Mesodermal cell (in vitro differentiated cells): Measurements from ENCODE around the gene ZNF773. TPM values are rescaled to one million over a fixed set of nuclear protein-coding genes. Genes with fewer than 3 reads are reported as not detected.
A peak's percentile ranks its signal among the peaks of the same experiment; 100 is the strongest.
"Not testable (repeated sequence)": the region's sequence is repeated elsewhere in the genome, so short reads cannot be mapped to it uniquely, and the experiment has no call there.

Experiments
- H3K27ac ChIP-seq: 2 replicates; pipeline ENCODE4 v1.7.0; 2013; ENCODE audit warnings: mild to moderate bottlenecking, low read depth, low read length, moderate library complexity; ENCODE audit not compliant: severe bottlenecking
- H3K36me3 ChIP-seq: 2 replicates; pipeline ENCODE4 v1.7.1; 2013; ENCODE audit warnings: mild to moderate bottlenecking, low read length, moderate library complexity; ENCODE audit not compliant: control insufficient read depth, insufficient read depth
- H3K4me1 ChIP-seq: one replicate; pipeline ENCODE4 v1.7.1; 2013; ENCODE audit warnings: mild to moderate bottlenecking, low read length; ENCODE audit not compliant: insufficient read depth, control insufficient read depth, poor library complexity, severe bottlenecking
- H3K4me3 ChIP-seq: 2 replicates; pipeline ENCODE4 v1.7.0; 2013; ENCODE audit warnings: low read length, control low read depth, mild to moderate bottlenecking; ENCODE audit not compliant: insufficient read depth, poor library complexity, severe bottlenecking; ENCODE audit errors: extremely low read depth
- H3K9me3 ChIP-seq: 2 replicates; pipeline ENCODE4 v1.7.1; 2013; ENCODE audit warnings: mild to moderate bottlenecking, low read length, moderate library complexity; ENCODE audit not compliant: control insufficient read depth
- WGBS, 2 experiments: methylation state at CpG; one replicate each; pipeline ENCODE4 v1.1.5; 2013; ENCODE audit warnings: missing lambda C conversion rate in 2 of 2; ENCODE audit not compliant: insufficient coverage in 2 of 2; 5-methylcytosine and 5-hydroxymethylcytosine counted together
- polyA plus RNA-seq, 2 experiments: library from polyadenylated mRNA; stranded (reverse); fragments of 50-300 nt; gene quantifications; one replicate each; pipeline ENCODE4 v1.2.3, GENCODE V29; 2013

The ZNF773 gene
- 8.5 TPM for polyA plus RNA-seq (2013, experiment 1 of 2)
- polyA plus RNA-seq (2013, experiment 2 of 2): 7.1 TPM

DNA sequence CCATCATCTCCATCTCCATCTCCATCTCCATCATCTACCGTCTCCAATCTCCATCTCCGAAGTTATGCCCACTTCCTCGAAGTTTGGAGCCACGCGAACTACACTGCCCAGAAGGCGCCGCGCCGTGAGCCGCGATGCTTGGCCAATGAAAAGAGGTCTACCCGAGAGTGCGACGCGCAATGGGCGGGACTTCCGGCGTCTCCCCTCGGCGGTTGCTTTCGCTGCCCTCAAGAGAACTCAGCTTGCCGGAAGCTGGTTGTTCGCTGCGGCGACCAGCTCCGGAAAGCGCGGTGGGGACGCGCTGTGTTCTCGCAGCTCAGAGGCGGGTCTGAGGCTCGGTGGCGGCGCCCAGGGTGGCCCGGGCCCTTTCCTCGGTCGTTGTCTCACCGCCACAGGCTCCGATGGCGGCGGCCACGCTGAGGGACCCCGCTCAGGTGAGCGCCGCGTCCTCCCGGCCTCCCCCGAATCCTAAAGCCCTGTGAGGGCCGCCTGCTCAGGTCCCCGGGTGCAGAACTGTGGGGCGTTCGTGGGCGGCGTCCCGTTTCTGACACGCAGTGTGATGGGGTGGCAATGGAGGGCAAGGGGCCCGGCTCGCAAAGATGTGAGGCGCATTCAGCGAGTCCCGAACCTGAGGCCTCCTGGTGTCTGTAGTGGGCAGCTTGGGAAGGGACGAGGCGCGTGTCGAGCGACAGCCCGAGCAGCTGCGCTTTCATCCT, at the start of gene ZNF773:
Gene ZNF773 (plus strand): TSS at position 259 of the 716 bp plus-strand sequence. CDS start 143 bp downstream, at position 402.
- not testable (repeated sequence) for H3K9me3 ChIP-seq, H3K4me1 ChIP-seq
- H3K27ac ChIP-seq: peak within 1 kb of the TSS; percentile 53
- H3K36me3 ChIP-seq: peaks cover 34% of the 10 kb centered on the region
- peak within 1 kb of the TSS; percentile 69 for H3K4me3 ChIP-seq
- 1% methylated on average over 39 to 48 of the region's 69 CpGs for WGBS, 2 experiments

DNA sequence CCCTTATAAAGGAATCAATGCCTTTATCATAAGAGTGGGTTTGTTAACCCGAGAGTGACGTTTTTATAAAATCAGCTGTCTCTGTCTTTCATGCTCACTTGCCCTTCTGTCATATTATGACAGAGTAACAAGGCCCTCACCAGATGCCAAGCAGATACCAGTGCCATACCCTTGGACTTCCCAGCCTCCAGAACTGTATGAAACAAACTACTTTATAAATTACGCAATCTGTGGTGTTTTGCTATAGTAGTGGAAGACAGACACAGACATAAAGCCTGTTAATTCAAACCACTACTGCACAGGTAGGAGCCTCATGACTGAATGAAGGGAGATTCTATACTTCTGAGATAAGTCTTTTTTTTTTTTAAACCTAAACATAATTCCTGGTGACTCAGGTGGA, 47.4 kb upstream of the ZNF773 start:
- no CpG with 5 or more reads among the region's 3 CpGs for WGBS, 2 experiments
- H3K4me1 ChIP-seq: no peaks in the 10 kb centered on the region
- no peak overlapping the region for H3K27ac ChIP-seq
- H3K36me3 ChIP-seq: peaks cover 6% of the 10 kb centered on the region
- no peak overlapping the region for H3K4me3 ChIP-seq
- H3K9me3 ChIP-seq: peaks cover 5% of the 10 kb centered on the region

DNA sequence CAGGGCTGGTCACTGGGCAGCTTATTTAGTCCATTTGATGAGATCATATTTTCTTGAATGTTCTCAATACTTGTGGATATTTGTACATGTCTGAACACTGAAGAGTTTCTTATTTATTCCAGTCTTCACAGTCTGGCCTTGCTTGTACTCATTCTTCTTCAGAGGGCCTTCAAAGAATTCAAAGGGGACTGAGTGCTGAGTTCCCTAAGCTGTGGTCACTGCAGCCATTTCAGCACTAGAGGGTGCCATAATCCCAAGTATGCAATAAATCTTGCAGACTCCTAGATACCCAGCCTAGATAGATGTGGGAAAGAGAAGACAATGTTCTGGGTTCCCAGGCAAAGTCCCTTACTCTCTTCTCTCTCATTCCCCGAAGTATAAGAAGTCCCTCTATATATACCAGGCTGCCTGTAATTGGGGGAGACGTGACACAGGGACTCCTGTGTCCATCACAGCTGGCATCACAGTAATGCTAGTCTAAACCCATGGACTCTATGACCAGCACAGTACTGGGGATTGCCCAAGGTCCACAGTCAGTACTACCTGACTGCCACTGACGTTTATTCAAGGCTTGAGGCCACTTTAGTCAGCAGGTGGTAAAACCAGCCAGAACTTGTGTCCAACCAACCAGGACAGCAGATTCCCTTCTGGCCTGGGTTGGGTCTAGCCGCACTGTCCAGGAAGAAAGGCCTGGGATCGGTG, 33.9 kb upstream of the ZNF773 start:
- H3K4me1 ChIP-seq: no peaks in the 10 kb centered on the region
- WGBS, 2 experiments: 65 to 91% methylated on average over 4 of the region's 5 CpGs
- peaks cover 23% of the 10 kb centered on the region for H3K9me3 ChIP-seq
- H3K27ac ChIP-seq: no peak overlapping the region
- H3K36me3 ChIP-seq: peaks cover 13% of the 10 kb centered on the region
- no peak overlapping the region for H3K4me3 ChIP-seq

DNA sequence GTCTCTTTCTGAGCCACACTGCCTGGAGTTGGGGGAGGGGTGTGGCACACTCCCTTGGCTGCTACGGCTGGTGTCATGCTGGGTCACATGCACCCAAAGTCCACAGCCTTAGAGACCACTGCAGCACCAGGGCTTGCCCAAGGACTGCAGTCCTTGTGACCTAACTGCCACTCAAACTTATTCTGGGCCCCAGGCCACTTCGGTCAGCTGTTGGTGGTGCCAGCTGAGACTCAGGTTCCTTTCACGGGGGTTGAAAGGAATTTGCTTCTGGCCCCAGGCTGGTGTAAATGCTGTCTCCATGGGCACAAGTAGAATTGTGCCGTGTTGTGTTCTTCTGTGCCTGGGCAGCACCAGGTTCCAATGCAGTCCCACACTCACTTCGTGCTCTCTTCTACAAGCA, 33.2 kb upstream of the ZNF773 start:
- WGBS, 2 experiments: 94 to 95% methylated on average over 3 of the region's 5 CpGs
- no peak overlapping the region for H3K27ac ChIP-seq
- H3K36me3 ChIP-seq: peaks cover 15% of the 10 kb centered on the region
- H3K4me3 ChIP-seq: no peak overlapping the region
- peaks cover 30% of the 10 kb centered on the region for H3K9me3 ChIP-seq
- no peaks in the 10 kb centered on the region for H3K4me1 ChIP-seq

DNA sequence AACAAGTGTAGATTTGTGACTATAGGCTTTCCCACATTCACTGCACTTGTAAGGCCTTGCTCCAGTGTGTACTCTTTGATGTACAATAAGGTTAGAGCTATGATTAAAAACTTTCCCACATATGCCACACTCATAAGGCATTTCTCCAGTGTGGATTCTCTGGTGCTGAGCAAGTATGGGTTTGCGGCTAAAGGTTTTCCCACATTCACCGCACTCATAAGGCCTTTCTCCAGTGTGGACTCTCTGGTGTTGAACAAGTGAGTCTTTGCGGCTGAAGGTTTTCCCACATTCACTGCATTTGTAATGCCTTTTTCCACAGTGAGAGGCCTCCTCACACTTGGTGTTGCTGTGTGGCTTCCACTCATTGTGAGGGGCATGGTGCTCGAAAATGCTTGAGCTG, 26.1 kb upstream of the ZNF773 start:
- H3K4me3 ChIP-seq: no peak overlapping the region
- H3K4me1 ChIP-seq: no peaks in the 10 kb centered on the region
- H3K9me3 ChIP-seq: peaks cover 68% of the 10 kb centered on the region
- 90 to 93% methylated on average over 2 to 4 of the region's 4 CpGs for WGBS, 2 experiments
- peaks cover 53% of the 10 kb centered on the region for H3K36me3 ChIP-seq
- no peak overlapping the region for H3K27ac ChIP-seq

DNA sequence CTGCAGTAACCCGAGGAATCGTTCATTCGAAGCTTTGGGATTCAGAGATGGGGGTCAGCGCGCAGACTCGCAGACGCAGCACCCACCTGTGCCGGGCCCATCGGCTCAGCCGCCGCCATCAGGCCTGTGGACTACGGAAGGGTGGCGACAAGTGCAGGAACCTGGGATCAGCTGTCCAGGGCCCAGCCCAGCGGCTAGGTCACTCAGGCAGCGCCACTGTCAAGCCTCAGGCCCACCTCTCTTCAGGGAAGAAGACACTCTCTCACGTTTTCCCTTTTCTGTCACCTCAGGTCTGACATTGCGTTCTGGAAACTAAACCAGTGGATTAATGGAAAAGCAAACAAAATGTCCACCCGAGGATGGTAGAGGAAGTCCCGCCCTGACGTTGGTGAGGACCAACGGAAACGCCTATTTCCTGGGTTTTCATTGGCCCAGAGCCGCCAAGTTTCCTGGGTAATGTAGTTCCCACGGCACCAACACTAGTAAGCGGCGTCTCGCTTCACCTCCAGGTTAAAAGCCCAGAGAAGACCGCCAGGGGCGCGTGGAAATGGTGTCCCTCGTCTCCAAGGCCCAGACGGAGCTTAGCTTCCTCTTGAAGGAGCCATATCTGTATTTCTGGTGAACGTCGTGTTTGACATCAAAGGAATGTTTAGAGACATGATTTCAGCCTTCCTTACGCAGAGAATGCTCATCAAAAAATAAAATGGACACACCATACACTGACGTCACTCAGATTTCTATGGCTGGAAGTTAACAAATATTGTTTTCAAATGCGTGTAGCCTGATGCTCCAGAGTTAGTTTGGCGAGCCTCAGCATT, 22.3 kb upstream of the ZNF773 start, which contains the start of gene ZNF772:
Gene ZNF772 (minus strand): TSS at position 376 of the 818 bp plus-strand sequence. CDS start 257 bp downstream, at position 119.
- no peaks in the 10 kb centered on the region for H3K4me1 ChIP-seq
- peak within 1 kb of the TSS; percentile 92 for H3K4me3 ChIP-seq
- WGBS, 2 experiments: 9 to 10% methylated on average over 36 to 37 of the region's 38 CpGs
- H3K9me3 ChIP-seq: peaks cover 46% of the 10 kb centered on the region
- H3K36me3 ChIP-seq: peaks cover 42% of the 10 kb centered on the region
- no peak within 1 kb of the TSS for H3K27ac ChIP-seq

DNA sequence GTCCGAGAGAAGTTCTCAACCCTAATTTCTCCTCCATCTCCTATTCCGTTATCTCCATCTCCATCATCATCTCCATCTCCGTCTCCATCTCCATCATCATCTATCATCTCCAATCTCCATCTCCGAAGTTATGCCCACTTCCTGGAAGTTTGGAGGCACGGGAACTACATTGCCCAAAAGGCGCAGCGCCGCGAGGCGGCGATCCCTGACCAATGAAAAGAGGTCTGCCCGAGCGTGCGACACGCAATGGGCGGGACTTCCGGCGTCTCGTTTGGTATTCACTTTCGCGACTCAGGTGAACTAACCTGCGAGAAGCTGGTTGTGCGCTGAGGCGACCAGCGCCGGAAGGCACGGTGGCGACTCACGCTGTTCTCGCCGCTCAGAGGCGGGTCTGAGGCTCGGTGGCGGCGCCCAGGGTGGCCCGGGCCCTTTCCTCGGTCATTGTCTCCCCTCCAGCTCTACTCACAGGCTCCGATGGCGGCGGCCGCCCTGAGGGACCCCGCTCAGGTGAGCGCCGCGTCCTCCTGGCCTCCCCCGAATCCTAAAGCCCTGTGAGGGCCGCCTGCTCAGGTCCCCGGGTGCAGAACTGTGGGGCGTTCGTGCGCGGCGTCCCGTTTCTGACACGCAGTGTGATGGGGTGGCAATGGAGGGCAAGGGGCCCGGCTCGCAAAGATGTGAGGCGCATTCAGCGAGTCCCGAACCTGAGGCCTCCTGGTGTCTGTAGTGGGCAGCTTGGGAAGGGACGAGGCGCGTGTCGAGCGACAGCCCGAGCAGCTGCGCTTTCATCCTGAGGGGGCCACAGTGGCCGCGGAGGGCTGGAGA, 12.1 kb upstream of the ZNF773 start, which contains the start of gene ZNF419:
Gene ZNF419 (plus strand): TSS at position 274 of the 822 bp plus-strand sequence. CDS start 201 bp downstream, at position 475.
- not testable (repeated sequence) for H3K9me3 ChIP-seq, H3K4me1 ChIP-seq, H3K27ac ChIP-seq
- Histone ChIP-seq H3K4me3 (peak within 1 kb of the TSS; percentile 82), H3K36me3 (peaks cover 26% of the 10 kb centered on the region)
- WGBS, 2 experiments: 3 to 4% methylated on average over 35 to 38 of the region's 69 CpGs

GRCh38 chr19:57488299-57488644, 11.5 kb upstream of the ZNF773 start:
- Histone ChIP-seq H3K36me3 (peaks cover 31% of the 10 kb centered on the region), H3K4me3 (peak overlapping the region; percentile 82)
- not testable (repeated sequence) for H3K9me3 ChIP-seq, H3K27ac ChIP-seq, H3K4me1 ChIP-seq
- WGBS, 2 experiments: no CpG with 5 or more reads among the region's 1 CpG

DNA sequence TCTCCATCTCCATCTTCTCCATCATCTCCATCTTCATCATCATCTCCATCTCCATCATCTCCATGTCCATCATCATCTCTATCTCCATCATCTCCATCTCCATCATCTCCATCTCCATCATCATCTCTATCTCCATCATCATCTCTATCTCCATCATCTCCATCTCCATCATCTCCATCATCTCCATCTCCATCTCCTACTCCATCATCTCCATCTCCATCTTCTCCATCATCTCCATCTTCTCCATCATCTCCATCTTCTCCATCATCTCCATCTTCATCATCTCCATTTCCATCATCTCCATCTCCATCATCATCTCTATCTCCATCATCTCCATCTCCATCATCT, 432 bp upstream of the ZNF773 start:
- not testable (repeated sequence) for H3K9me3 ChIP-seq, H3K4me3 ChIP-seq, H3K4me1 ChIP-seq, H3K27ac ChIP-seq
- H3K36me3 ChIP-seq: peaks cover 34% of the 10 kb centered on the region

- not testable (repeated sequence) for H3K4me1 ChIP-seq, H3K27ac ChIP-seq, H3K9me3 ChIP-seq
- Histone ChIP-seq H3K36me3 (peaks cover 33% of the 10 kb centered on the region), H3K4me3 (peak overlapping the region; percentile 69)
- 63 to 90% methylated on average over 1 of the region's 4 CpGs for WGBS, 2 experiments
These were observed 662 bp downstream of the ZNF773 start for GRCh38 chr19:57500400-57500799.
